HPDE6-E6E7 (cell line): ENCODE measurements around the gene FN1.
A peak's percentile ranks its signal among the peaks of the same experiment; 100 is the strongest.

Source experiments
- DNase-seq: peaks from one replicate; pipeline ENCODE4 v3.0.0; 2011; ENCODE audit warnings: missing footprints; ENCODE audit errors: extremely low spot score

FN1 gene

GRCh38 chr2:215435870-215436704 lies at the start of gene FN1:
Gene FN1, minus strand, starts transcription at chr2:215436068. Its CDS starts 266 bp downstream, at chr2:215435802.
- DNase-seq: peak; percentile 56

GRCh38 chr2:215485032-215485431 lies 49.2 kb upstream of the FN1 start:
- no peak for DNase-seq

- DNase-seq: no peak
Observed at GRCh38 chr2:215484570-215484969, 48.7 kb upstream of the FN1 start.

- DNase-seq: no peak
Observed at GRCh38 chr2:215483431-215483830, 47.6 kb upstream of the FN1 start.

- no peak for DNase-seq
Observed at GRCh38 chr2:215479536-215480240, 43.8 kb upstream of the FN1 start.

GRCh38 chr2:215479121-215479520 lies 43.3 kb upstream of the FN1 start:
- no peak for DNase-seq

GRCh38 chr2:215476424-215476823 lies 40.6 kb upstream of the FN1 start:
- no peak for DNase-seq

- no peak for DNase-seq
Observed at GRCh38 chr2:215466097-215466909, 30.4 kb upstream of the FN1 start.

- no peak for DNase-seq
Observed at GRCh38 chr2:215465256-215465655, 29.4 kb upstream of the FN1 start.

GRCh38 chr2:215461836-215462532 lies 26.1 kb upstream of the FN1 start:
- no peak for DNase-seq

GRCh38 chr2:215460682-215461382 lies 25.0 kb upstream of the FN1 start:
- DNase-seq: no peak

- no peak for DNase-seq
Observed at GRCh38 chr2:215455958-215456357, 20.1 kb upstream of the FN1 start.

- DNase-seq: no peak
Observed at GRCh38 chr2:215454519-215455246, 18.8 kb upstream of the FN1 start.

GRCh38 chr2:215452725-215453124 lies 16.9 kb upstream of the FN1 start:
- DNase-seq: no peak

- no peak for DNase-seq
Observed at GRCh38 chr2:215451012-215451756, 15.3 kb upstream of the FN1 start.

GRCh38 chr2:215450188-215451011 lies 14.5 kb upstream of the FN1 start:
- DNase-seq: no peak

- DNase-seq: no peak
Observed at GRCh38 chr2:215447673-215448081, 11.8 kb upstream of the FN1 start.

GRCh38 chr2:215447056-215447455 lies 11.2 kb upstream of the FN1 start:
- DNase-seq: no peak

- DNase-seq: no peak
Observed at GRCh38 chr2:215442401-215442787, 6.5 kb upstream of the FN1 start.
